Measurements from ENCODE around the gene ARHGEF28. TPM values are rescaled to one million over a fixed set of nuclear protein-coding genes. Genes with fewer than 3 reads are reported as not detected.

The ARHGEF28 gene
- total RNA-seq, 1 experiment from 2014 or later, result 6.1 TPM

- H3K27me3 ChIP-seq (ENCODE audit: insufficient read depth, low read length), result no peaks in the 10 kb centered on the region
- no peaks in the 10 kb centered on the region for H3K36me3 ChIP-seq (ENCODE audit: control insufficient read depth in 1 of 2, insufficient read depth in 2 of 2, low read length in 2 of 2)
- ChIA-PET RAD21 (ENCODE audit: low non-redundant PET in 1 of 2, low total read pairs in 2 of 2, uncharacterized antibody in 2 of 2, unreplicated experiment in 2 of 2) (no interaction called here), POLR2A (no interaction called here), CTCF (no interaction called here)
- intact Hi-C loops (cut with micrococcal nuclease), result no loop called here
- H3K4me1 ChIP-seq (ENCODE audit: control insufficient read depth in 1 of 2, insufficient read depth in 2 of 2, low read length in 2 of 2), result no peaks in the 10 kb centered on the region
- no peak overlapping the region for H3K4me3 ChIP-seq (replicated peaks in 1 of 2; ENCODE audit: low read depth in 1 of 2, low read length in 2 of 2)
- no peak for ATAC-seq
- no peak overlapping the region for H3K4me2 ChIP-seq (ENCODE audit: low read length)
- no peak overlapping the region for H3K27ac ChIP-seq (ENCODE audit: low read depth, low read length)
- DNase-seq (ENCODE audit: low read depth, low spot score), result no peak
- H3K9ac ChIP-seq (ENCODE audit: low read length), result no peak overlapping the region
- no peaks in the 10 kb centered on the region for H3K79me2 ChIP-seq (ENCODE audit: insufficient read depth, low read length)
- H4K20me1 ChIP-seq (ENCODE audit: insufficient read depth), result no peaks in the 10 kb centered on the region
- BruUV-seq (replicated peaks), result no TSS peak
- no peaks in the 10 kb centered on the region for H3K9me2 ChIP-seq (ENCODE audit: insufficient read depth)
- H3K9me3 ChIP-seq (ENCODE audit: control insufficient read depth in 1 of 2, insufficient read depth in 1 of 2, low read depth in 1 of 2, low read length in 2 of 2), result no peaks in the 10 kb centered on the region
- TF ChIP-seq CEBPB (IDR thresholded peaks at IDR 0.05; ENCODE audit: low read depth), result no peak
- TF ChIP-seq, protein P1, sequence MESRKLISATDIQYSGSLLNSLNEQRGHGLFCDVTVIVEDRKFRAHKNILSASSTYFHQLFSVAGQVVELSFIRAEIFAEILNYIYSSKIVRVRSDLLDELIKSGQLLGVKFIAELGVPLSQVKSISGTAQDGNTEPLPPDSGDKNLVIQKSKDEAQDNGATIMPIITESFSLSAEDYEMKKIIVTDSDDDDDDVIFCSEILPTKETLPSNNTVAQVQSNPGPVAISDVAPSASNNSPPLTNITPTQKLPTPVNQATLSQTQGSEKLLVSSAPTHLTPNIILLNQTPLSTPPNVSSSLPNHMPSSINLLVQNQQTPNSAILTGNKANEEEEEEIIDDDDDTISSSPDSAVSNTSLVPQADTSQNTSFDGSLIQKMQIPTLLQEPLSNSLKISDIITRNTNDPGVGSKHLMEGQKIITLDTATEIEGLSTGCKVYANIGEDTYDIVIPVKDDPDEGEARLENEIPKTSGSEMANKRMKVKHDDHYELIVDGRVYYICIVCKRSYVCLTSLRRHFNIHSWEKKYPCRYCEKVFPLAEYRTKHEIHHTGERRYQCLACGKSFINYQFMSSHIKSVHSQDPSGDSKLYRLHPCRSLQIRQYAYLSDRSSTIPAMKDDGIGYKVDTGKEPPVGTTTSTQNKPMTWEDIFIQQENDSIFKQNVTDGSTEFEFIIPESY (IDR thresholded peaks at IDR 0.05; ENCODE audit: extremely low read depth, insufficient replicate concordance, low read length), result no peak
- TF ChIP-seq YY1 (IDR thresholded peaks at IDR 0.05; ENCODE audit: extremely low read depth, insufficient replicate concordance, low read depth, low read length), result no peak
- TF ChIP-seq POLR2A (IDR thresholded peaks at IDR 0.05; ENCODE audit: borderline replicate concordance, extremely low read depth, insufficient read depth, insufficient read length), result no peak
- no peak for TF ChIP-seq CBX3 (IDR thresholded peaks at IDR 0.05; ENCODE audit: low read depth)
- no peak for TF ChIP-seq JUND (IDR thresholded peaks at IDR 0.05)
- TF ChIP-seq POLR2AphosphoS5 (IDR thresholded peaks at IDR 0.05; ENCODE audit: low read depth, low read length), result no peak
- TF ChIP-seq, protein P2, sequence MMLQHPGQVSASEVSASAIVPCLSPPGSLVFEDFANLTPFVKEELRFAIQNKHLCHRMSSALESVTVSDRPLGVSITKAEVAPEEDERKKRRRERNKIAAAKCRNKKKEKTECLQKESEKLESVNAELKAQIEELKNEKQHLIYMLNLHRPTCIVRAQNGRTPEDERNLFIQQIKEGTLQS (IDR thresholded peaks at IDR 0.05), result no peak
- TF ChIP-seq EGR1 (IDR thresholded peaks at IDR 0.05; ENCODE audit: low read depth), result no peak
- TF ChIP-seq, protein P3, sequence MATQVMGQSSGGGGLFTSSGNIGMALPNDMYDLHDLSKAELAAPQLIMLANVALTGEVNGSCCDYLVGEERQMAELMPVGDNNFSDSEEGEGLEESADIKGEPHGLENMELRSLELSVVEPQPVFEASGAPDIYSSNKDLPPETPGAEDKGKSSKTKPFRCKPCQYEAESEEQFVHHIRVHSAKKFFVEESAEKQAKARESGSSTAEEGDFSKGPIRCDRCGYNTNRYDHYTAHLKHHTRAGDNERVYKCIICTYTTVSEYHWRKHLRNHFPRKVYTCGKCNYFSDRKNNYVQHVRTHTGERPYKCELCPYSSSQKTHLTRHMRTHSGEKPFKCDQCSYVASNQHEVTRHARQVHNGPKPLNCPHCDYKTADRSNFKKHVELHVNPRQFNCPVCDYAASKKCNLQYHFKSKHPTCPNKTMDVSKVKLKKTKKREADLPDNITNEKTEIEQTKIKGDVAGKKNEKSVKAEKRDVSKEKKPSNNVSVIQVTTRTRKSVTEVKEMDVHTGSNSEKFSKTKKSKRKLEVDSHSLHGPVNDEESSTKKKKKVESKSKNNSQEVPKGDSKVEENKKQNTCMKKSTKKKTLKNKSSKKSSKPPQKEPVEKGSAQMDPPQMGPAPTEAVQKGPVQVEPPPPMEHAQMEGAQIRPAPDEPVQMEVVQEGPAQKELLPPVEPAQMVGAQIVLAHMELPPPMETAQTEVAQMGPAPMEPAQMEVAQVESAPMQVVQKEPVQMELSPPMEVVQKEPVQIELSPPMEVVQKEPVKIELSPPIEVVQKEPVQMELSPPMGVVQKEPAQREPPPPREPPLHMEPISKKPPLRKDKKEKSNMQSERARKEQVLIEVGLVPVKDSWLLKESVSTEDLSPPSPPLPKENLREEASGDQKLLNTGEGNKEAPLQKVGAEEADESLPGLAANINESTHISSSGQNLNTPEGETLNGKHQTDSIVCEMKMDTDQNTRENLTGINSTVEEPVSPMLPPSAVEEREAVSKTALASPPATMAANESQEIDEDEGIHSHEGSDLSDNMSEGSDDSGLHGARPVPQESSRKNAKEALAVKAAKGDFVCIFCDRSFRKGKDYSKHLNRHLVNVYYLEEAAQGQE (IDR thresholded peaks at IDR 0.05; ENCODE audit: low read depth), result no peak
- TF ChIP-seq EZH2 (IDR thresholded peaks at IDR 0.05), result no peak
- no peak for TF ChIP-seq ZNF274 (IDR thresholded peaks at IDR 0.05; ENCODE audit: low read depth, low read length)
- H2AFZ ChIP-seq (ENCODE audit: low read depth, low read length, poor library complexity, severe bottlenecking), result no peak overlapping the region
These were observed 291.4 kb downstream of the ARHGEF28 start for GRCh38 chr5:73917433-73917832.
